ENCODE data around the gene ZNF365. TPM values are rescaled to one million over a fixed set of nuclear protein-coding genes. Genes with fewer than 3 reads are reported as not detected.

ZNF365 gene
- total and polyA plus RNA-seq, 2 of the 8 experiments (the other 6 are each of a cell fraction or from before 2014, with no cell fraction given): 0.41 to 0.43 TPM

- no peak overlapping the region for H3K56ac ChIP-seq (replicated peaks; ENCODE audit: insufficient read length, low read depth, low read length)
- no peaks in the 10 kb centered on the region; the same call in 1 of the 2 replicates for H3K23me2 ChIP-seq (ENCODE audit: low read depth, low read length)
- no peak overlapping the region for H2AFZ ChIP-seq (ENCODE audit: low read length)
- H2BK120ac ChIP-seq (replicated peaks; ENCODE audit: low read depth, low read length): no peak overlapping the region
- no peak overlapping the region for H3K23ac ChIP-seq (ENCODE audit: insufficient read length)
- no peak overlapping the region for H3K4ac ChIP-seq (replicated peaks; ENCODE audit: insufficient read length, low read depth, low read length)
- H2BK15ac ChIP-seq (ENCODE audit: low read length): no peak overlapping the region
- H3K79me1 ChIP-seq (ENCODE audit: low read depth, low read length): no peaks in the 10 kb centered on the region
- WGBS, 2 experiments (ENCODE audit: extremely low coverage in 1 of 2, insufficient coverage in 1 of 2, insufficient read length in 1 of 2, insufficient replicate concordance in 2 of 2, low coverage in 1 of 2, low lambda C conversion rate in 2 of 2, missing lambda C conversion rate in 1 of 2): 91% methylated on average over 9 of the region's 9 CpGs; no CpG with 5 or more reads in 1 of the 2 experiments
- H3K18ac ChIP-seq (ENCODE audit: extremely low read depth, low read length): no peak overlapping the region
- no peak overlapping the region for H2BK5ac ChIP-seq (ENCODE audit: low read depth, low read length)
- H3K4me1 ChIP-seq (replicated peaks in 1 of 4; ENCODE audit: control insufficient read depth in 3 of 4, insufficient read depth in 4 of 4, low read length in 3 of 4): no peaks in the 10 kb centered on the region
- no peak overlapping the region for H3K9ac ChIP-seq (replicated peaks in 1 of 4; ENCODE audit: extremely low read depth in 1 of 4, low read depth in 3 of 4, low read length in 3 of 4)
- no peaks in the 10 kb centered on the region for H3K36me3 ChIP-seq (ENCODE audit: control insufficient read depth in 2 of 4, insufficient read depth in 4 of 4, low read length in 3 of 4)
- FAIRE-seq (no peak), DNase-seq (ENCODE audit: low read depth in 1 of 2, low spot score in 2 of 2) (no peak)
- no peak overlapping the region for H2BK20ac ChIP-seq (ENCODE audit: low read length)
- H3K27me3 ChIP-seq (replicated peaks in 1 of 4; ENCODE audit: control insufficient read depth in 3 of 4, extremely low read depth in 1 of 4, insufficient read depth in 3 of 4, low read length in 3 of 4): peaks cover 0 to 2% (median 0%) of the 10 kb centered on the region in 4 experiments; a peak in 1 of 7 replicates
- no peaks in the 10 kb centered on the region for H3K79me2 ChIP-seq (ENCODE audit: control insufficient read depth in 1 of 2, insufficient read depth in 2 of 2, low read length in 2 of 2)
- POLR2A ChIA-PET (ENCODE audit: partially characterized antibody): no interaction called here
- H2AK5ac ChIP-seq (ENCODE audit: low read depth, low read length): no peak overlapping the region
- H3K14ac ChIP-seq (ENCODE audit: insufficient read length): no peak overlapping the region
- no peak overlapping the region for H3K27ac ChIP-seq (ENCODE audit: low read depth, low read length)
- no peak overlapping the region for H4K91ac ChIP-seq (replicated peaks; ENCODE audit: insufficient read length, low read length)
- no peak overlapping the region for H3K4me2 ChIP-seq (ENCODE audit: insufficient read depth in 1 of 2, low read depth in 2 of 2, low read length in 2 of 2)
- H4K8ac ChIP-seq (ENCODE audit: extremely low read depth, insufficient read depth, low read length): no peak overlapping the region
- CTCF ChIA-PET (ENCODE audit: partially characterized antibody): interaction anchor here (1.1 kb wide), 1 partner anchor 123 kb away, joined by 3 read pairs; no protein-coding TSS in a partner anchor
- no peaks in the 10 kb centered on the region for H4K20me1 ChIP-seq (replicated peaks in 1 of 2; ENCODE audit: control insufficient read depth in 1 of 2, insufficient read depth in 2 of 2, low read length in 2 of 2)
- no peak overlapping the region for H4K5ac ChIP-seq (ENCODE audit: insufficient read length, low read depth, low read length)
- H3K4me3 ChIP-seq (ENCODE audit: extremely low read depth in 1 of 4, insufficient read depth in 2 of 4, low read depth in 3 of 4, low read length in 4 of 4): no peak overlapping the region
- H3K9me3 ChIP-seq (ENCODE audit: insufficient read depth in 2 of 2, low read depth in 1 of 2, low read length in 1 of 2): no peaks in the 10 kb centered on the region
- no peak overlapping the region for H2BK12ac ChIP-seq (ENCODE audit: low read depth, low read length)
- TF ChIP-seq SIX5 (IDR thresholded peaks at IDR 0.05; ENCODE audit: low read depth, low read length) (no peak), JUND (IDR thresholded peaks at IDR 0.05; ENCODE audit: low read length) (no peak), YY1 (IDR thresholded peaks at IDR 0.05; ENCODE audit: low read depth, low read length) (no peak), RBBP5 (IDR thresholded peaks at IDR 0.05; ENCODE audit: borderline replicate concordance, low read depth, low read length) (no peak), SRF (IDR thresholded peaks at IDR 0.05; ENCODE audit: low read depth, low read length) (no peak), CTCF (IDR thresholded peaks at IDR 0.05; ENCODE audit: control extremely low read depth in 1 of 3, insufficient read depth in 1 of 3, low read depth in 1 of 3, low read length in 3 of 3) (no peak), E2F6 (IDR thresholded peaks at IDR 0.05) (no peak), KDM4A (IDR thresholded peaks at IDR 0.05; ENCODE audit: low read depth, low read length, severe bottlenecking) (no peak), CEBPB (IDR thresholded peaks at IDR 0.05; ENCODE audit: low read depth, low read length) (no peak), POLR2A (IDR thresholded peaks at IDR 0.05; ENCODE audit: control extremely low read depth in 1 of 2, low read depth in 2 of 2, low read length in 2 of 2) (no peak), SAP30 (IDR thresholded peaks at IDR 0.05; ENCODE audit: insufficient read depth, insufficient replicate concordance, low read length) (no peak), SP2 (IDR thresholded peaks at IDR 0.05; ENCODE audit: low read length) (no peak)
Observed at GRCh38 chr10:62388328-62388727, 14.2 kb downstream of the ZNF365 start.

All from H1 (cell line).